ENCODE results near the gene MOV10. TPM values are rescaled to one million over a fixed set of nuclear protein-coding genes. Genes with fewer than 3 reads are reported as not detected.

MOV10 gene
- polyA plus RNA-seq, 1 of the 3 experiments (the other 2 are of a cell fraction) = 87.4 TPM

- no peak overlapping the region for H3K9ac ChIP-seq
- H4K20me1 ChIP-seq (ENCODE audit: insufficient read depth) = no peaks in the 10 kb centered on the region
- no peak overlapping the region for H3K4me3 ChIP-seq (ENCODE audit: low read depth in 2 of 2, low read length in 1 of 2)
- H2AFZ ChIP-seq (ENCODE audit: low read depth) = no peak overlapping the region
- H3K4me2 ChIP-seq = no peak overlapping the region
- no peaks in the 10 kb centered on the region for H3K4me1 ChIP-seq (ENCODE audit: control insufficient read depth in 1 of 2, insufficient read depth in 2 of 2, low read depth in 1 of 2, low read length in 1 of 2)
- peaks cover 54 to 85% of the 10 kb centered on the region in 2 experiments for H3K36me3 ChIP-seq (replicated peaks in 1 of 2; ENCODE audit: control insufficient read depth in 1 of 2, insufficient read depth in 2 of 2, low read length in 1 of 2)
- no peak overlapping the region for H3K27ac ChIP-seq (ENCODE audit: low read depth in 2 of 2, low read length in 1 of 2)
- peaks cover 2% of the 10 kb centered on the region for H3F3A ChIP-seq (replicated peaks; ENCODE audit: insufficient read depth)
- 0 out of 2 replicates have a peak, but pooled peaks cover 5% of the 10 kb centered on the region for H3K79me2 ChIP-seq (ENCODE audit: insufficient read depth)
- ChIA-PET CTCF (no interaction called here), POLR2A (no interaction called here)
- TF ChIP-seq YY1 (IDR thresholded peaks at IDR 0.05; ENCODE audit: low read depth) (no peak), ELF1 (IDR thresholded peaks at IDR 0.05) (no peak), FOSL2 (IDR thresholded peaks at IDR 0.05; ENCODE audit: borderline replicate concordance, low read depth) (no peak), EZH2phosphoT487 (IDR thresholded peaks at IDR 0.05; ENCODE audit: borderline replicate concordance, low read depth) (no peak), EP300 (IDR thresholded peaks at IDR 0.05; ENCODE audit: borderline replicate concordance in 1 of 2, low read depth in 1 of 2, low read length in 1 of 2) (no peak), CTCF (IDR thresholded peaks at IDR 0.05) (no peak), RFX5 (IDR thresholded peaks at IDR 0.05; ENCODE audit: low read length) (no peak), TCF12 (IDR thresholded peaks at IDR 0.05) (no peak), JUND (IDR thresholded peaks at IDR 0.05) (no peak), POLR2AphosphoS5 (IDR thresholded peaks at IDR 0.05; ENCODE audit: low read depth, low read length) (no peak), MEF2A (IDR thresholded peaks at IDR 0.05; ENCODE audit: borderline replicate concordance, low read depth) (no peak), SMC3 (IDR thresholded peaks at IDR 0.05; ENCODE audit: low read depth, low read length) (no peak), ZBTB33 (IDR thresholded peaks at IDR 0.05; ENCODE audit: borderline replicate concordance, low read depth) (no peak), TEAD4 (IDR thresholded peaks at IDR 0.05; ENCODE audit: borderline replicate concordance, insufficient read depth) (no peak), TAF1 (IDR thresholded peaks at IDR 0.05; ENCODE audit: borderline replicate concordance, low read depth, low read length) (no peak), NFIC (IDR thresholded peaks at IDR 0.05; ENCODE audit: borderline replicate concordance) (no peak)
- TF ChIP-seq, protein P1, sequence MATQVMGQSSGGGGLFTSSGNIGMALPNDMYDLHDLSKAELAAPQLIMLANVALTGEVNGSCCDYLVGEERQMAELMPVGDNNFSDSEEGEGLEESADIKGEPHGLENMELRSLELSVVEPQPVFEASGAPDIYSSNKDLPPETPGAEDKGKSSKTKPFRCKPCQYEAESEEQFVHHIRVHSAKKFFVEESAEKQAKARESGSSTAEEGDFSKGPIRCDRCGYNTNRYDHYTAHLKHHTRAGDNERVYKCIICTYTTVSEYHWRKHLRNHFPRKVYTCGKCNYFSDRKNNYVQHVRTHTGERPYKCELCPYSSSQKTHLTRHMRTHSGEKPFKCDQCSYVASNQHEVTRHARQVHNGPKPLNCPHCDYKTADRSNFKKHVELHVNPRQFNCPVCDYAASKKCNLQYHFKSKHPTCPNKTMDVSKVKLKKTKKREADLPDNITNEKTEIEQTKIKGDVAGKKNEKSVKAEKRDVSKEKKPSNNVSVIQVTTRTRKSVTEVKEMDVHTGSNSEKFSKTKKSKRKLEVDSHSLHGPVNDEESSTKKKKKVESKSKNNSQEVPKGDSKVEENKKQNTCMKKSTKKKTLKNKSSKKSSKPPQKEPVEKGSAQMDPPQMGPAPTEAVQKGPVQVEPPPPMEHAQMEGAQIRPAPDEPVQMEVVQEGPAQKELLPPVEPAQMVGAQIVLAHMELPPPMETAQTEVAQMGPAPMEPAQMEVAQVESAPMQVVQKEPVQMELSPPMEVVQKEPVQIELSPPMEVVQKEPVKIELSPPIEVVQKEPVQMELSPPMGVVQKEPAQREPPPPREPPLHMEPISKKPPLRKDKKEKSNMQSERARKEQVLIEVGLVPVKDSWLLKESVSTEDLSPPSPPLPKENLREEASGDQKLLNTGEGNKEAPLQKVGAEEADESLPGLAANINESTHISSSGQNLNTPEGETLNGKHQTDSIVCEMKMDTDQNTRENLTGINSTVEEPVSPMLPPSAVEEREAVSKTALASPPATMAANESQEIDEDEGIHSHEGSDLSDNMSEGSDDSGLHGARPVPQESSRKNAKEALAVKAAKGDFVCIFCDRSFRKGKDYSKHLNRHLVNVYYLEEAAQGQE (IDR thresholded peaks at IDR 0.05; ENCODE audit: low read depth, low read length) = no peak
- TF ChIP-seq, protein P2, sequence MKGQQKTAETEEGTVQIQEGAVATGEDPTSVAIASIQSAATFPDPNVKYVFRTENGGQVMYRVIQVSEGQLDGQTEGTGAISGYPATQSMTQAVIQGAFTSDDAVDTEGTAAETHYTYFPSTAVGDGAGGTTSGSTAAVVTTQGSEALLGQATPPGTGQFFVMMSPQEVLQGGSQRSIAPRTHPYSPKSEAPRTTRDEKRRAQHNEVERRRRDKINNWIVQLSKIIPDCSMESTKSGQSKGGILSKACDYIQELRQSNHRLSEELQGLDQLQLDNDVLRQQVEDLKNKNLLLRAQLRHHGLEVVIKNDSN (IDR thresholded peaks at IDR 0.05; ENCODE audit: borderline replicate concordance, low read depth) = no peak
- TF ChIP-seq, protein P3, sequence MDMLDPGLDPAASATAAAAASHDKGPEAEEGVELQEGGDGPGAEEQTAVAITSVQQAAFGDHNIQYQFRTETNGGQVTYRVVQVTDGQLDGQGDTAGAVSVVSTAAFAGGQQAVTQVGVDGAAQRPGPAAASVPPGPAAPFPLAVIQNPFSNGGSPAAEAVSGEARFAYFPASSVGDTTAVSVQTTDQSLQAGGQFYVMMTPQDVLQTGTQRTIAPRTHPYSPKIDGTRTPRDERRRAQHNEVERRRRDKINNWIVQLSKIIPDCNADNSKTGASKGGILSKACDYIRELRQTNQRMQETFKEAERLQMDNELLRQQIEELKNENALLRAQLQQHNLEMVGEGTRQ (IDR thresholded peaks at IDR 0.05; ENCODE audit: borderline replicate concordance, low read depth, low read length) = no peak
- H3K27me3 ChIP-seq (ENCODE audit: insufficient read depth) = no peaks in the 10 kb centered on the region
- DNase-seq = no peak
- H3K9me3 ChIP-seq = no peaks in the 10 kb centered on the region
- no peaks in the 10 kb centered on the region for H3K9me2 ChIP-seq
- 84% methylated on average over 3 of the region's 3 CpGs for WGBS (ENCODE audit: low lambda C conversion rate)
Measured at GRCh38 chr1:112665857-112666256, 8.6 kb upstream of the MOV10 start.
